Ishikawa (cell line): ENCODE data around the gene RTTN.

Experiments used
- CREB1 ChIP-seq: IDR thresholded peaks from 2 replicates; pipeline ENCODE4 v1.6.1; 2012; ENCODE audit warnings: low read depth
- EGR1 ChIP-seq: IDR thresholded peaks from 2 replicates; pipeline ENCODE4 v1.6.1; 2012
- EP300 ChIP-seq: IDR thresholded peaks from 2 replicates; pipeline ENCODE4 v1.6.1; 2012; ENCODE audit warnings: borderline replicate concordance
- FOXM1 ChIP-seq: IDR thresholded peaks from 2 replicates; pipeline ENCODE4 v1.6.1; 2012; ENCODE audit warnings: low read depth, borderline replicate concordance
- MAX ChIP-seq: IDR thresholded peaks from 2 replicates; pipeline ENCODE4 v1.6.1; 2012
- RAD21 ChIP-seq: IDR thresholded peaks from 2 replicates; pipeline ENCODE4 v1.6.1; 2012; ENCODE audit warnings: low read depth
- REST ChIP-seq: IDR thresholded peaks from 2 replicates; pipeline ENCODE4 v1.6.1; 2012; ENCODE audit warnings: low read depth, mild to moderate bottlenecking
- TAF1 ChIP-seq: IDR thresholded peaks from 2 replicates; pipeline ENCODE4 v1.6.1; 2012; ENCODE audit warnings: low read depth, mild to moderate bottlenecking
- TEAD4 ChIP-seq: IDR thresholded peaks from 2 replicates; pipeline ENCODE4 v1.6.1; 2012
- USF1 ChIP-seq: IDR thresholded peaks from 2 replicates; pipeline ENCODE4 v1.6.1; 2012
- YY1 ChIP-seq: IDR thresholded peaks from 2 replicates; pipeline ENCODE4 v1.6.1; 2012; ENCODE audit warnings: low read depth
- ZBTB7A ChIP-seq: IDR thresholded peaks from 2 replicates; pipeline ENCODE4 v1.6.1; 2012; ENCODE audit warnings: low read depth

GRCh38 chr18:70148039-70148938 lies 57.2 kb downstream of the RTTN start:
- TF ChIP-seq CREB1 (no peak), FOXM1 (no peak), EGR1 (no peak), USF1 (no peak), ZBTB7A (no peak), YY1 (no peak), TEAD4 (no peak), TAF1 (no peak), REST (no peak), EP300 (no peak), RAD21 (no peak), MAX (no peak)
